Fibroblast of gingiva (primary cell): ENCODE data around the gene CDC7.
"Not testable (repeated sequence)": the region's sequence is repeated elsewhere in the genome, so short reads cannot be mapped to it uniquely, and the experiment has no call there.

Source experiments
- DNase-seq: peaks from one replicate; pipeline ENCODE4 v3.0.0-alpha.2; 2011; ENCODE audit warnings: low read depth

Gene CDC7

DNA sequence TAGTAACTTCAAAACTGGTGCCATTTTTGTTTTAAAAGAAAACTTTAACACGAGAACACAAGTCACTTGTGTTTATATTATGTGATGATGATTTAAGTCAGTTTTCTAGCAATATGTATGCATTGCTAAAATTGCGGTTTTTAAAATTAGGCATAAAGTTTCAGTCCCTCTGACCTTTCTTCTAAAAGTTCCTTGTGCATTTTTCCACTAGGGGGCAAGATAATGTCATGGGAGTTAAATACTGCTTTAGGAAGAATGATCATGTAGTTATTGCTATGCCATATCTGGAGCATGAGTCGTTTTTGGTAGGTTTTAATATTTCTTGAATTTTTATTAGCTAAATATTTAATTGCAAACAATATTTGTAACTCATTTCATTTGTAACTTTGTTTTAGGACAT is 10.7 kb downstream of the CDC7 start:
- DNase-seq, result peak; percentile 60

GRCh38 chr1:91513160-91513559 is 12.5 kb downstream of the CDC7 start:
- DNase-seq, result peak; percentile 18

DNA sequence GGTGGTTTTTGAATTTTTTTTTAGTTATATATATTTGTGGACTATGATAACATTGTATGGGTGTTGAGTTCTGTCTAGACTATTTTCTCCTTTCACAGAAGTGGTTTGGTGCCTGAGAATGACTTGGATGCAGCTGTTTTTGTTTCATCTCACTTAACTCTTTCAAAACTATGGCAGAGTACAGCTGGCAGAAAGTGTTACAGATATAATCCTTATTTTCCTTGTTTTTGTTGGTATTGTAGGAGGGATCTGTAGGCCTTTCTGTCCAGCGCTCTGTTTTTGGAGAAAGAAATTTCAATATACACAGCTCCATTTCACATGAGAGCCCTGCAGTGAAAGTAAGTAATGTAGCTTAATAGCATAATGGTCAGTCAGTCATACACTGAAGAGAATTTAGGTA is 13.1 kb downstream of the CDC7 start:
- DNase-seq, result no peak

- no peak for DNase-seq
Measured at GRCh38 chr1:91515994-91516393, 15.3 kb downstream of the CDC7 start.

DNA sequence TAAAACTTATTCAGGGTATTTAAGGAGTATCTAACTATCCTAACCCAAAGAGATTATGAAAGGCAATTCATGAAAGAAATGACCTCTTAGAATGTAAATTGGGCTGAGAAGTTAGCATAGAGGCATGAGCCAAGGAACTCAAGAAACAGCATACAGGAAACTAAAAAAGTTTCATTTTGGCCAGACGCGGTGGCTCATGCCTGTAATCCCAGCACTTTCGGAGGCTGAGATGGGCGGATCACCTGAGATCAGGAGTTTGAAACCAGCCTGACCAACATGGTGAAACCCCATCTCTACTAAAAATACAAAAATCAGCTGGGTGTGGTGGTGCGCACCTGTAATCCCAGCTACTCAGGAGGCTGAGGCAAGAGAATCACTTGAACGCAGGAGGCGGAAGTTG is 16.0 kb downstream of the CDC7 start:
- DNase-seq, result not testable (repeated sequence)

GRCh38 chr1:91519167-91519566 is 18.5 kb downstream of the CDC7 start:
- not testable (repeated sequence) for DNase-seq

DNA sequence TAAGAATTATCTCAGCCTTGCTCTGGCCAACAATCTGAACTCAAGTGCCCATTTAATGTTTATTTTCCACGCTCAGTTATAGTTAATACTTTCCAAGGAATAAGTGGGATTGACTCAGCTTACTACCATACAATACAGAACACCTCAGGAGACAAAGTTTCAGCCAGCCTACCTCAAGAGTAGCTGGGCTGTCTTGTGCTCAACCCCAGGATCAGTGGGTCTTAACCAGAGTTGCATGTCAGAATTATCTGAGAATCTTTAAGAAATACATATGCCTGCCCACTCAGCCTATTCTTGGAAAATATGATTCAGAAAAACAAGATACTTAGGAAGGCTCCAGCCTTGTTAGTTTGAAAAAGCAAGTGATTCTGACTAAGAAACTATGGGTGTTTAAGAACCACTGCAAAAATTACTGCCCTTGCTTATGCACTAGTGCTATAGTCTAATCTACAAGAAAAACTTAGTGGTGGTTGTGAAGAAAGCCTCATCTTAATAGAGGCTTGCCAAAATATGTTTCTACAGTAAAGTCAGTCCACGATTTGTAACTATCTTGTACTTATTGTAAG is 20.4 kb downstream of the CDC7 start:
- DNase-seq, result no peak

DNA sequence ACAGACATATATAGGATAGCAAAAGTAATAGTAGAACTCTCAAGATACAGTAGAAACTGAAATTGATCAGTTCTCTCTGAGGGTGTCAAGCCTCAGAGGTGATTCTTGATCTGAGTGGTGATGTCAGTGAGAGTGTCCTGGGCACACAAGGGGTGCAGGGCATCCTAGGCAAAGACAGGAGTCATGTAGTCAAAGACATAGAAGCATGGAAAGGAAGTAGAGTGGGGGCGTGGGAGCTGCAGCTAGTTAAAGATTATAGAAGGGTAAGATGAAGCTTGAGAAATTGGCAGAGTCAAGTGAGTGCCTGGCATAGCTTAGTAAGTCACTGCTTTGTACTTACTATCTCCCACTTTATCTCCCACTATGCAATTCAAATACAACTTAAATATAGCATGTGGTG is 22.8 kb downstream of the CDC7 start:
- no peak for DNase-seq

DNA sequence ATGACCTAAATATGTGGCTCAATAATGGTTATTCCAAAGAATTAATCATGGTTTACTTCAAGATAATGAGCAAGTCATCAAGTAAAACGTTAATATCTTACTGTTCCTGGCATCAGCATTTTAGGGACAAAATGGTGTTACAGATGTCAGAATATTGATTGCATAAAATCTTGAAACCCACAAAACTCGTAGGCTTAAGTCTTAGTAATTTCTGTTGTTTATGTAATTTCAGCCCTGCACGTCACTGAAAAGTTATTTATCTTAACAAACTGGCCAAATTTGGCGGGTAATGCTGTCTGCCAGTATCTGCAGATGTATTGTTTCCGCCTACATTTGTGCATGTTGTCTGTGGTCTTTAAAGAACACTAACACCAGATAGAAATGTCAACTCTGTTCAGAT is 25.8 kb downstream of the CDC7 start:
- peak; percentile 85 for DNase-seq

DNA sequence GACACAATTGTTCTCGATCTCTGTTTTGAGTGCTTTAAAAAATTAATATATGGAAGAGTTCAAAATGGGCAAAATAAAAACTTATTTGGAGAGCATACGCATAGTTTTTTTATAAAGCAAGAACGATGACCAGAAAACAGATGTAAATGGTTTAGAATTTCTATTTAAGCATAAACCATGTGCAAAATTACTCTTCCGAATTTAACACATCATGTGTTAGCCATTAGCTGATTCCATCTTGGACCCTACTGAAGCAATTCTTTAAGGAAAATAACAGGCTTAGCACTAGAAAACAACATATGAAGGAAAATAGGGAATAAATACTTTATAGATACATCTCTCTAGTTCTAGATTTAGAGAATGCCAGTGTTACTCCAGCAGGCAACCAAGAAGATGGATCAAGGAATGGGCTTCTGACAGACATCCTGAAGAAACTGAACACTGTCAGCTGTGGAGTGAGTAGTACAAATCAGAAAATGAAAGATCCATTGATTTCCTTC is 26.7 kb downstream of the CDC7 start:
- DNase-seq, result no peak

- DNase-seq, result peak; percentile 77
Measured at GRCh38 chr1:91527781-91528180, 27.1 kb downstream of the CDC7 start.

- peak; percentile 51 for DNase-seq
Measured at GRCh38 chr1:91529856-91530255, 29.2 kb downstream of the CDC7 start.

DNA sequence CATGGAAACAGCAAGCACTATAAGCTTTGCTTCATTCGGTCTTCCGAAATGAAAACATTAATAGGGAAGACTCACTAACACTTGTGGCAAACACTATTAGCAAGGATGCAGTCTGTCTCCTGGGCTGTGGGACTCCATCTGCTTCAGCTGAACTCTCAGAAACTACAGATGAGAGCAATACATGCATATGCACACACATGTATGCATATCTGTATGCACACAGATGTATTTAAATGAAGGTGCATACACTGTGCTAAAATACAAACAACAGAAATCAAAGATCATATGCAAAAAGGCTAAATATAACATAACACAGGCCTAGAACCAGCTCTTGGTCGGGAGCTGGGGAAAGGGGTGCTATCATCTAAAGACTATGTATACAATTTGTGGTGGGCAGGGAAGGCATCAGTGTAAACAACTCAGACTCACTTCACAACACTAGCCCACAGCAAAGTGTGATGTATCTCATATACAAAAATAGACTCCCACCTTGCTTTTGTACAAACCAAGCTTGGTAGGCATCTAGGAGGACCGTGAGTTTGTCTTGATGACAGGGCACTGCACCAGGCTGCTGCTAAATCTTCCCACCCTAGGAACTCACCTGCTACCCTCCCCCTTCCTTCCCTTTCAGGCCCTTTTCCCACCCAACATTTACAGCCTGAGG is 32.8 kb downstream of the CDC7 start:
- DNase-seq, result no peak

DNA sequence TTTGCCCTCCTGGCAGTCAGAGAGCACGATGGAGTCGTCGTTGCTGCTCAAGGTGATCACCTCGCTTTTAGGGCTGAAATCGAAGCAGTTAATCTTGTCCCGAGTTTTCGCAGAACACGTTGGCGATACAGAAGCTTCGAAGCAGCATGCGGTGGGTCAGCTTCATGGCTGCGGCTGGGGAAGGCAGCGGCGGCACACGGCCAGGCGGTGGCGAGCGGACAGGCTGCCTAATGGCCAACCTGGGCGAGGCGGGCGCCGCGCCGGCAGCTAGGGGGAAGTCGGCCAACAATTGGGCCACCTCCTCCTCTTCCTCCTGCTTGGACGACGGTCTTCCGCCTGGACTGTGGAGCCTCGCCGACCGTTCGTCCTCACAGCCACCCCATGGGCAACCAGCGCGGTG is 34.8 kb downstream of the CDC7 start:
- no peak for DNase-seq

DNA sequence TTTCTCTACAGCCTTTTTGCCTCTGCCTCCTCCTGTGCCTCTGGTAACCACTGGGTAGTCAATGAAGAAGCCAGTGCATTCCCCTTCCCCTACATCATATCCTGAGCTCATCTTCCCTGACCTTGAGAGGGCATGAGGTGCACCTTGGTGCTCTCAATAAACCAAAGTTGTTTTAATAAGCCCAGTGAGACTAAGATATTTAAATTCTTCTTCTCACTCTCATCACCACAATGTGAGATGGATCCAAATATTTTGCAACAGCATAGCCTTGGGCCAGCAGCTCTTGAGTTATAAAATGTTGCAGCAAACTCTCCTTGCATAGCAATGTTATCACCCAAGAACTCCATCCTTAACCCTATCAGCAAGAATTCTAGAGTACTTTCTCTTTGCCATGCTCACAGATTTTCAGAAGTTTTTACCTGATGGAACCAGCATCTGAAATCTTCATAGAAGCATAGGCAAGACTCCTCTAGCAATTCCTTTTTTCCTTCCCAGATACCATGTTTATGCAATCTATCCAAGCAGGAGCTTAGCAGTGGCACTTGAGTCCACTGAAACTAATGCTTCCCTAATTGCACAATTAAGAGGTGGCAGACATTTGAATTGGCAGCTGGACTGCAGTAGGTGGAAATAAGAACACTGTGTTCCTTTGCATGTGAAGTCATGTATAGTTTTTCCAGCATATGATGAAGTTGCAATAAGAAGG is 36.8 kb downstream of the CDC7 start:
- peak; percentile 84 for DNase-seq

GRCh38 chr1:91537987-91538304 is 37.3 kb downstream of the CDC7 start:
- no peak for DNase-seq

GRCh38 chr1:91540910-91541309 is 40.3 kb downstream of the CDC7 start:
- no peak for DNase-seq

DNA sequence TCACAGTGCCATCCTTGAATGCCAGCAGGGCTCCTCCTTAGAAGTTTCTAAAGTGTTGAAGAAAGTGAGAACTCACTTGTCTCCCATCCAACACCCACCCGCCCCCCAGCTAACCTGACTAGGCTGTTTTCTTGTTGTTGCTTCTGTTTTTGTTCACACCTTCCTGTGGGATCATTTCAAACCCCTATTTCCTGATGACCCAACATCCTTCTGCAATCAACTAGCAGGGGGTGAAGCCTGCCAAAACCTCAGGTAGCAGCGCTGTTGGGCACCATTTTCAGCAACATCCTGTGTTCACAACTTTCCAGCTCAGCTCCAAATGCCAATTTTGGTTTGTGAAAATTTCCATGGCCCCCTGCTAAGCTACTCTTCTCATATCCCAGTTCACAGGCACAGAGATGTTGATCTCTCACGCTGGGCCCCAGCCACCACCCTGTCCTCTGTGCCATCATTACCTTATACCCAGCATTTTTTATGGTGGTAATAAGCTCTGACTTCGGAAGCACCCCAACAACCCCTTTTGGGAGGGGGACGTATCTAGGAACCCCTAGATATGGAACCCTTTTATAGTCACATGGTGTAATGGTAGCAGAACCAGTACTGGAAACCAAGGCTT is 41.4 kb downstream of the CDC7 start:
- no peak for DNase-seq

DNA sequence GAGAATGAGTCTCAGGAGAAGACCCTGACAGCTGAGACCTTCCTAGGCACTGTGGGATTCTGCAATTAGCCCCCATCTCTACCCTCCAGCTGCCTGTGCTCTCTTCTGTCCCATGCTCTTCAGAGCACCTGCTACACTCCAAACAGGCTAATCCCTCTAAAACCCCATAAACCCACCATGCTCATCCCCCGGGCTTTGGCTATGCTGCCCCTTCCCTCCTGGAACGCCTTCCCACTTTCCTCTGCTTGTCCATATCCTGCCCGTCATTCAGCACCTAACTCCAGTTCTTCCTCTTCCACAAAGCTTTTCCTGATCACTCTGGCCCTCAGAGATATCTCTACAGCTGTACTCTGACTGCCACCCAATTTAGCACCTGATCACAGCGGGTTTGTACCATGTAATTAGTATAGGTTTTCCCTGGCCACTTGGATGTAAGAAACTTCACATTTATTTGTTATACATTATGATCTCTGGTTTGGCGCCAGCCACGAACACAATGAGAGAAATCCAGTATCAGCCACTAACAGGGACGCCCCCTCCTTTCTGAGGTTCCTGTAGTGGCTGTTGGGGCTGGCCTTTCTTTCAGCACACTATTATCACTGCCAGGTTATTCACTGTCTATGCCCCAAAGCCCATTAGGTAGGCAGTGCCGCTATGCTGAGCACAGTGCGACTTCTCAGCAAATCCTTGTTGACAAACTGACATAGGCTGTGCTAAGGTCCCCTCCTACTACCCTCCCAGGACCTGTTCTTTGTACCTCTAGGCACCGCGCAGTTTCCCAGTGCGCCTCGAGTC is 45.1 kb downstream of the CDC7 start:
- DNase-seq, result no peak

GRCh38 chr1:91546301-91546581 is 45.6 kb downstream of the CDC7 start:
- DNase-seq, result no peak

DNA sequence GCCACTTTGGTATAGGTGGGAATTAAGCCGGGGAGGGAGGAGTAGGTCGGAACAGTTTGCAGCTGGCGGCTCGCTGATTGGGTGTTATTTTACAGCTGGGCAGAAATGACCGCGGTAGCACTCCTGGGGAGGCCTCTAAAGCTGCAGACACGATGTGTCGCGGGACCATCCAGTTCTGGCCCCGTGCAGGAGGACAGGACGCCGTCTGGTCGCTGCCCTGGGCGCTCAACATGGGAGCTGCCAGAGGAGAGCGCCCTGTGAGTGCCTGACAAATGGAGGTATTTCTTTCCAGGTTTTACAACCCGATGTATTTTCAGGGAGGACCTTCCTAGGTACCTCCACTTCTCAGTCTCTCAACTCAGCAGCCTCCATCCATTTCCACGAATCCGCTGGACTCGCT is 46.2 kb downstream of the CDC7 start:
- DNase-seq, result no peak

DNA sequence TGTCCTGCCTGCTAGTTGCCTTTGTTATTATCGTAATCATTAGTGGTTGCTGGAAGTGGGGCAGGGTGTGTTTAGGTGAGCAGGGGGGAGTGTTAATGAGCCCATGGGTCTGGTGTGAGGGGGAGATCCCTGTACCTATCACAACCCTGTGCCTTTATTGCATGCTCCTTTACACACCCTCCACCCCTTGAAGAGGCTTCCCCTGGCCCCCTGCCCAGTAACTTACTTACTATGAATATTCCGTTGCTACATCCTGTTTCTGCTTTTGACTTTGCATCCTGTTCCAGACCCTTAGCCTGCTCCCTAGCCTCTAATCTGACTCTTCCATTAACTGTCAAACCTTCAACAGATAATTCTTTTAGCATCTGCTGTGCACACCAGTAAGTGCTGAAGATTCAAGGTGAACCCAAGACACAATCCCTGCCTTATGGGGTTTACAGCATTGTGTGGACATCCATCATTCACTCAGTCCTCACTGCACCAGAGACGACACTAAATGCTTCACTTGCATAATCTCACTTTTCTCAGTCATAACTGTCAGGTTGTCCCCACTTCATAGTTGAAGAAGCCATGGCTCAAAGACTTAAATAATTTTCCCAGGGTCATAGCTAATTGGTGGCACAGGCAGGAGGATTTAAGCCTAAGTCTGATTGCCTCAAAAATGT is 47.9 kb downstream of the CDC7 start:
- no peak for DNase-seq
